GM12873 (cell line): ENCODE data around the gene CTDP1.

Experiments
- CTCF ChIP-seq: IDR thresholded peaks from 2 replicates; pipeline ENCODE4 v1.5.1; 2012; ENCODE audit warnings: low read depth, mild to moderate bottlenecking, moderate library complexity, low read length, control low read depth; ENCODE audit not compliant: insufficient read depth; ENCODE audit errors: missing control alignments

Gene CTDP1

GRCh38 chr18:79717555-79718074, 38.0 kb downstream of the CTDP1 start:
- TF ChIP-seq CTCF, result no peak

- no peak for TF ChIP-seq CTCF
These were observed 38.5 kb downstream of the CTDP1 start for GRCh38 chr18:79718126-79718525.

- no peak for TF ChIP-seq CTCF
These were observed 39.4 kb downstream of the CTDP1 start for GRCh38 chr18:79718878-79719477.

GRCh38 chr18:79720359-79720733, 40.7 kb downstream of the CTDP1 start:
- TF ChIP-seq CTCF, result no peak

GRCh38 chr18:79723036-79723435, 43.4 kb downstream of the CTDP1 start:
- TF ChIP-seq CTCF, result no peak

- TF ChIP-seq CTCF, result no peak
These were observed 44.0 kb downstream of the CTDP1 start for GRCh38 chr18:79723628-79724027.

- TF ChIP-seq CTCF, result no peak
These were observed 44.9 kb downstream of the CTDP1 start for GRCh38 chr18:79724299-79725080.
